GM12878 (cell line): Measurements from ENCODE around the gene ETS1. TPM values are rescaled to one million over a fixed set of nuclear protein-coding genes. Genes with fewer than 3 reads are reported as not detected.

Experiments used
- ATAC-seq: fragments of 200-7000 bp; cut with Tn5 transposase; 3 replicates; pipeline ENCODE4 v1.9.1; 2020; ENCODE audit warnings: mild to moderate bottlenecking, moderate library complexity
- BruUV-seq: library from RNA; stranded (reverse); fragments of 400-500 nt; replicated peaks from 2 replicates; lab custom pipeline; 2021; lab: Mats Ljungman, UMichigan
- CTCF ChIA-PET: fragments of 300-600 bp; sonication (Branson Sonifier 250); formaldehyde crosslinking; extraction: SDS; loops from one replicate; lab custom pipeline; 2021; ENCODE audit warnings: inconsistent platforms; lab: Yijun Ruan, JAX
- POLR2A ChIA-PET: fragments of 350-600 bp; formaldehyde crosslinking; extraction: SDS; loops from one replicate; lab custom pipeline; 2021; ENCODE audit warnings: inconsistent platforms; lab: Charles Lee
- RAD21 ChIA-PET: fragments of 300-600 bp; sonication (Branson Sonifier 250); formaldehyde crosslinking; loops from one replicate; lab custom pipeline; 2023; ENCODE audit warnings: antibody characterized with exemption; ENCODE audit not compliant: unreplicated experiment; lab: Charles Lee
- SMC1A ChIA-PET: fragments of 300-600 bp; sonication (Branson Sonifier 250); formaldehyde crosslinking; loops from one replicate; lab custom pipeline; 2023; ENCODE audit not compliant: unreplicated experiment, uncharacterized antibody; lab: Charles Lee
- DNase-seq: peaks from one replicate; pipeline ENCODE4 v3.0.0-alpha.2; 2011; ENCODE audit warnings: low read depth, low spot score
- FAIRE-seq: peaks from 3 replicates; lab custom pipeline; 2011; peaks lifted over from hg19 to GRCh38; lab: Jason Lieb, UNC
- H2AFZ ChIP-seq: 2 replicates; pipeline ENCODE4 v1.6.0; 2011; ENCODE audit warnings: low read depth, low read length, control low read depth; ENCODE audit not compliant: control insufficient read depth
- H3K27ac ChIP-seq: 2 replicates; pipeline ENCODE4 v1.5.1; 2011; ENCODE audit warnings: control low read depth; ENCODE audit not compliant: control insufficient read depth, insufficient read depth
- H3K27me3 ChIP-seq, 2 experiments: replicated peaks in 1 of 2; 2 replicates each; pipeline versions ENCODE4 v1.6.0 to v1.6.1; 2011; ENCODE audit warnings: low read length in 1 of 2; ENCODE audit not compliant: control insufficient read depth in 2 of 2, insufficient read depth in 2 of 2
- H3K36me3 ChIP-seq, 2 experiments: 2 replicates each; pipeline ENCODE4 v1.5.1; 2011; ENCODE audit warnings: low read length in 1 of 2; ENCODE audit not compliant: control insufficient read depth in 2 of 2, insufficient read depth in 2 of 2
- H3K4me1 ChIP-seq: 2 replicates; pipeline ENCODE4 v1.6.1; 2011; ENCODE audit warnings: mild to moderate bottlenecking, low read length, moderate library complexity, mixed read lengths; ENCODE audit not compliant: control insufficient read depth, insufficient read depth
- H3K4me2 ChIP-seq: 2 replicates; pipeline ENCODE4 v1.6.0; 2011; ENCODE audit warnings: control low read depth; ENCODE audit not compliant: control insufficient read depth, insufficient read depth
- H3K4me3 ChIP-seq: fragments of 200-600 bp; sonication (generic); 2 replicates; pipeline ENCODE4 v1.5.1; 2016
- H3K79me2 ChIP-seq: 2 replicates; pipeline ENCODE4 v1.6.0; 2011; ENCODE audit warnings: low read length; ENCODE audit not compliant: control insufficient read depth, insufficient read depth
- H3K9ac ChIP-seq: 2 replicates; pipeline ENCODE4 v1.8.0; 2011; ENCODE audit warnings: low read length, control low read depth, mixed read lengths; ENCODE audit not compliant: control insufficient read depth, insufficient read depth
- H3K9me3 ChIP-seq: replicated peaks from 3 replicates; pipeline ENCODE4 v1.5.1; 2011; ENCODE audit warnings: mild to moderate bottlenecking, low read length; ENCODE audit not compliant: control insufficient read depth, insufficient read depth
- H4K20me1 ChIP-seq: 2 replicates; pipeline ENCODE4 v1.6.0; 2011; ENCODE audit not compliant: control insufficient read depth, insufficient read depth
- BMI1 ChIP-seq: fragments of 450-650 bp; IDR thresholded peaks from 2 replicates; pipeline ENCODE4 v1.6.1; 2016; ENCODE audit warnings: mild to moderate bottlenecking, moderate library complexity, borderline replicate concordance
- CHD2 ChIP-seq: IDR thresholded peaks from 2 replicates; pipeline ENCODE4 v1.6.1; 2011; ENCODE audit warnings: low read depth, low read length, improper control_type of control experiment, borderline replicate concordance
- IKZF2 ChIP-seq, 2 experiments: fragments of 450-650 bp; IDR thresholded peaks; 2 replicates each; pipeline ENCODE4 v1.6.1; 2017; ENCODE audit warnings: mild to moderate bottlenecking in 2 of 2, moderate library complexity in 2 of 2
- MEF2A ChIP-seq: IDR thresholded peaks from 2 replicates; pipeline ENCODE4 v1.6.1; 2011; ENCODE audit warnings: low read depth, mild to moderate bottlenecking, low read length, moderate library complexity; ENCODE audit not compliant: insufficient read depth
- MXI1 ChIP-seq: fragments of 150-350 bp; IDR thresholded peaks from 2 replicates; pipeline ENCODE4 v1.6.1; 2011; ENCODE audit warnings: low read depth, mild to moderate bottlenecking, inconsistent platforms, low read length, improper control_type of control experiment
- MYB ChIP-seq: fragments of 150-350 bp; IDR thresholded peaks from 2 replicates; pipeline ENCODE4 v1.6.1; 2014; ENCODE audit warnings: mild to moderate bottlenecking, low read depth, low read length, borderline replicate concordance
- MYC ChIP-seq: IDR thresholded peaks from 2 replicates; pipeline ENCODE4 v1.6.1; 2011; ENCODE audit warnings: mild to moderate bottlenecking, low read length, moderate library complexity, inconsistent platforms; ENCODE audit not compliant: insufficient read depth, insufficient replicate concordance, insufficient read length, severe bottlenecking
- NFIC ChIP-seq: IDR thresholded peaks from 2 replicates; pipeline ENCODE4 v1.6.1; 2012; ENCODE audit warnings: low read depth, mild to moderate bottlenecking, inconsistent platforms, low read length, moderate library complexity
- TCF12 ChIP-seq: IDR thresholded peaks from 2 replicates; pipeline ENCODE4 v1.6.1; 2011; ENCODE audit warnings: low read depth, mild to moderate bottlenecking, low read length
- YBX1 ChIP-seq: fragments of 450-650 bp; IDR thresholded peaks from 2 replicates; pipeline ENCODE4 v1.6.1; 2016; ENCODE audit warnings: antibody characterized with exemption
- YY1 ChIP-seq: IDR thresholded peaks from 2 replicates; pipeline ENCODE4 v1.6.1; 2011; ENCODE audit warnings: low read depth, mild to moderate bottlenecking, low read length
- ZNF384 ChIP-seq: IDR thresholded peaks from 2 replicates; pipeline ENCODE4 v1.6.1; 2012; ENCODE audit warnings: low read depth, mild to moderate bottlenecking, low read length, improper control_type of control experiment, borderline replicate concordance
- WGBS: methylation state at CpG from one replicate; pipeline ENCODE4 v1.1.6; 2016; ENCODE audit warnings: low lambda C conversion rate; ENCODE audit not compliant: insufficient replicate concordance, insufficient coverage; ENCODE audit errors: missing lambda C conversion rate; 5-methylcytosine and 5-hydroxymethylcytosine counted together
- in situ Hi-C: fragments of 300-500 bp; cut with MboI; formaldehyde crosslinking; loops from 9 replicates; pipeline ENCODE4 v1.14.3; 2018; ENCODE audit warnings: mixed read lengths
- intact Hi-C: fragments of 100-400 bp; cut with micrococcal nuclease; formaldehyde crosslinking; loops from one replicate; pipeline ENCODE4 v1.14.2; 2022; ENCODE audit not compliant: unreplicated experiment
- polyA plus RNA-seq, 11 experiments: library from polyadenylated mRNA; depleted of rRNA in 4 of 11; unstranded in 6 of 11; stranded (reverse) in 5 of 11; fragments of >200 nt; fragmentation: Nextera tagmentation in 4 of 11; fragmentation: Illumina TruSeq in 1 of 11; extraction: Ambion mirVana in 4 of 11; extraction: Trizol in 1 of 11; gene quantifications; 1 replicate in 1 of 11; 2 replicates in 10 of 11; pipeline versions ENCODE4 v1.2.1 to v1.2.3, GENCODE V29; 2011 to 2016; ENCODE audit warnings: inconsistent platforms in 2 of 11, missing spikeins in 2 of 11, low read depth in 1 of 11
- total RNA-seq, 4 experiments: library from RNA; depleted of rRNA in 3 of 4; stranded (reverse); fragments of >200 nt in 3 of 4; fragmentation: Illumina TruSeq in 1 of 4; extraction: Trizol in 1 of 4; gene quantifications; 2 replicates each; pipeline versions ENCODE4 v1.2.1 to v1.2.3, GENCODE V29; 2013 to 2021
- TF ChIP-seq, protein P1 (sequence below): IDR thresholded peaks from 2 replicates; pipeline ENCODE4 v1.6.1; 2011; ENCODE audit warnings: mild to moderate bottlenecking, low read depth, low read length, moderate library complexity; ENCODE audit not compliant: insufficient replicate concordance

Gene ETS1
- total and polyA plus RNA-seq, 10 of the 15 experiments (the other 5 are each of a cell fraction or from before 2014, with no cell fraction given), result 12.5 to 112 (median 55.5) TPM

DNA sequence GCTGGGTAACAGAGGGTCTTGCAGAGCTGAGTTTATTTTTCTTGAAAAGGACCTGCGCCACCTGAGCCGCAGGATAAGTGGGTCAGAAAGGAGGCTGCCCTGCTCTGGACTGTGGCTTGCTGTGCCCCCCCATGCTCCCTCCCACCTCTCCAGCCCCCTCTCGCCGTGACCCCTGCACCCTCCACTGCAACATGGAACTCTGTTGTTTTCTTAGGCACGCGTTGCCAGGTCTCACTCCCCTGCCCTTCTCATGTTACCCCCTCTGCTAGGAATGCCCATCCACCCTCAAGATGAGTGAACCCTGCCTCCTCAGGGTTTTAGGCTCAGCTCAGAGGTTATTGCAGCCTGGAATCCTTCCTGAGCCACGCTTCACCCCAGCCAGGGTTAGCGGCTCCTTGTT lies 10.8 kb downstream of the ETS1 start:
- RAD21 ChIA-PET, result no interaction called here
- FAIRE-seq, result no peak
- no peak overlapping the region for H2AFZ ChIP-seq
- no TSS peak for BruUV-seq
- TF ChIP-seq YBX1 (no peak), NFIC (no peak), ZNF384 (no peak), MEF2A (no peak), MXI1 (no peak), YY1 (no peak), IKZF2 (IDR thresholded peaks at IDR 0.05) (no peak), TCF12 (no peak), BMI1 (no peak), MYC (no peak), CHD2 (no peak), MYB (no peak)
- TF ChIP-seq, protein P1, sequence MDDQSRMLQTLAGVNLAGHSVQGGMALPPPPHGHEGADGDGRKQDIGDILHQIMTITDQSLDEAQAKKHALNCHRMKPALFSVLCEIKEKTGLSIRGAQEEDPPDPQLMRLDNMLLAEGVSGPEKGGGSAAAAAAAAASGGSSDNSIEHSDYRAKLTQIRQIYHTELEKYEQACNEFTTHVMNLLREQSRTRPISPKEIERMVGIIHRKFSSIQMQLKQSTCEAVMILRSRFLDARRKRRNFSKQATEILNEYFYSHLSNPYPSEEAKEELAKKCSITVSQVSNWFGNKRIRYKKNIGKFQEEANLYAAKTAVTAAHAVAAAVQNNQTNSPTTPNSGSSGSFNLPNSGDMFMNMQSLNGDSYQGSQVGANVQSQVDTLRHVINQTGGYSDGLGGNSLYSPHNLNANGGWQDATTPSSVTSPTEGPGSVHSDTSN, result no peak
- TF ChIP-seq, all 136 proteins: peak for 0
- no peaks in the 10 kb centered on the region for H4K20me1 ChIP-seq
- no peaks in the 10 kb centered on the region for H3K36me3 ChIP-seq
- H3K4me1 ChIP-seq, result peaks cover 19% of the 10 kb centered on the region
- H3K4me2 ChIP-seq, result no peak overlapping the region
- H3K9ac ChIP-seq, result no peak overlapping the region
- no peaks in the 10 kb centered on the region for H3K79me2 ChIP-seq
- in situ Hi-C loops (no loop called here), intact Hi-C loops (no loop called here)
- ATAC-seq (no peak), DNase-seq (no peak)
- ChIA-PET CTCF (no interaction called here), SMC1A (interaction anchor here (0.8 to 1.0 kb wide), 3 partner anchors 22 to 57 kb away, joined by 3 to 4 read pairs (median 4); no protein-coding TSS in a partner anchor), POLR2A (no interaction called here)
- no peaks in the 10 kb centered on the region for H3K9me3 ChIP-seq
- no peaks in the 10 kb centered on the region for H3K27me3 ChIP-seq
- 95% methylated on average over 8 of the region's 8 CpGs for WGBS
- no peak overlapping the region for H3K27ac ChIP-seq
- H3K4me3 ChIP-seq, result no peak overlapping the region
